Loucy (cell line): ENCODE data around the gene TSG101.

Experiments used
- CTCF ChIP-seq: fragments of 200-600 bp; sonication (generic); conservative IDR thresholded peaks from 2 replicates; pipeline ENCODE4 v1.5.1; 2014; ENCODE audit warnings: mild to moderate bottlenecking, antibody characterized with exemption, low read length
- EZH2phosphoT487 ChIP-seq: fragments of 200-600 bp; IDR thresholded peaks from 2 replicates; pipeline ENCODE4 v1.6.1; 2018; ENCODE audit warnings: antibody characterized with exemption, mild to moderate bottlenecking, moderate library complexity, borderline replicate concordance

DNA sequence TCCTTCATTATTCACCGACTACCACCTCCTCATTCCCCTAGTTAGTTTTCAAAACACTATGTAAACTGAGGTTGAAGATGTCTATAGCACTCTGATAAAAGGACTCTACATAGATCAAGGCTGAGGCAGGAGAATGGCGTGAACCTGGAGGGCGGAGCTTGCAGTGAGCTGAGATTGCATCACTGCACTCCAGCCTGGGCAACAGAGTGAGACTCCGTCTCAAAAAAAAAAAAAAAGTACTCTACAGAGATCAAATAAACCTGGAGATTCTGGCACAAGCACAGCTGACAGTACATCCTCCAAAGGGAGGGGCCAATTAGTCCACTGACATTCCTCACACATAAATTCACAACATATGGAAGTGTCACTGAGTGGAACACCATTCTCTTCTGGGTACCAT, 31.0 kb downstream of the TSG101 start:
- TF ChIP-seq CTCF (no peak), EZH2phosphoT487 (no peak)
